Measurements from ENCODE around the gene RHCG. TPM values are rescaled to one million over a fixed set of nuclear protein-coding genes. Genes with fewer than 3 reads are reported as not detected.

RHCG gene
- total RNA-seq, 1 experiment from 2014 or later = 0.28 TPM

DNA sequence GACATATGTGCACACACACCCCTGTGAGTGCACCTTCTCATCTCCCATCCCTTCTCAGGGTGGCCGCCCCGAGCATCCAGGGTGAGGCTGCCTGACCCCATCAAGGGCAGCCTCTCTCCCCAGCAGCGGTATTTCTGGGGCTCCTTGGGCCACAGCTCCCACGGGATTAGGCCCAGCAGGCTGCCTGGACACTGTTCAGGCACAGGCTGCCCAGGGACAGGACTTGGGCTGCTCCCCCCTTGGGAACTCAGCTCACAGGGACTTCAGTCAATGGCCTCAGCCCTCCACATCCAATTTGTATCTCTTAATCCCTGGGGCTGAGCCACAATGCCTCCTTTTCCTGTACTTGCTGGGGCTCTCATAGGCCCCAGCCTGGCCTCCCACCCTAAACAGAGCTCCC is 35.0 kb downstream of the RHCG start:
- Histone ChIP-seq H3K27ac (ENCODE audit: insufficient read length, low read depth, low read length) (no peak overlapping the region), H2BK5ac (ENCODE audit: insufficient read length, low read length) (no peak overlapping the region), H3K79me1 (ENCODE audit: insufficient read depth, low read depth, low read length, poor library complexity, severe bottlenecking) (no peaks in the 10 kb centered on the region), H2BK120ac (ENCODE audit: low read depth, low read length, poor library complexity, severe bottlenecking) (no peak overlapping the region), H4K91ac (ENCODE audit: insufficient read length, low read depth, low read length) (no peak overlapping the region), H3K4ac (ENCODE audit: low read depth, low read length) (no peak overlapping the region), H3K79me2 (ENCODE audit: insufficient read depth, low read length) (no peaks in the 10 kb centered on the region), H3T11ph (ENCODE audit: low read length) (no peak overlapping the region), H3K23me2 (ENCODE audit: insufficient read length, low read depth, low read length, poor library complexity, severe bottlenecking) (no peaks in the 10 kb centered on the region), H3K23ac (ENCODE audit: insufficient read length, low read depth, low read length) (no peak overlapping the region), H3K56ac (ENCODE audit: insufficient read length, low read depth, low read length) (no peak overlapping the region), H4K5ac (ENCODE audit: insufficient read length, low read depth, low read length) (no peak overlapping the region), H4K20me1 (ENCODE audit: control insufficient read depth, insufficient read depth, insufficient read length) (no peaks in the 10 kb centered on the region), H3K9ac (ENCODE audit: extremely low read depth, insufficient read length, low read length) (no peak overlapping the region), H3K14ac (ENCODE audit: insufficient read depth, low read length) (no peak overlapping the region), H3K27me3 (ENCODE audit: insufficient read depth, low read length) (peaks cover 7% of the 10 kb centered on the region; the same call in 1 of the 2 replicates), H2BK12ac (ENCODE audit: insufficient read length, low read depth, low read length) (no peak overlapping the region), H4K8ac (replicated peaks; ENCODE audit: insufficient read length, low read depth, low read length) (no peak overlapping the region), H3K4me2 (ENCODE audit: insufficient read depth, insufficient read length, low read length) (no peak overlapping the region), H3K9me3 (ENCODE audit: control insufficient read depth, low read depth, low read length) (no peaks in the 10 kb centered on the region), H3K4me1 (ENCODE audit: insufficient read depth, low read length) (no peaks in the 10 kb centered on the region), H2BK20ac (ENCODE audit: low read depth, low read length, poor library complexity, severe bottlenecking) (no peak overlapping the region), H2AK5ac (ENCODE audit: insufficient read length, low read length) (no peak overlapping the region), H2AFZ (ENCODE audit: low read length) (no peak overlapping the region), H3K18ac (ENCODE audit: insufficient read length, low read depth, low read length) (no peak overlapping the region), H2BK15ac (ENCODE audit: low read depth, low read length) (no peak overlapping the region)
- WGBS (ENCODE audit: extremely low coverage, insufficient read length, low lambda C conversion rate) = no CpG with 5 or more reads among the region's 4 CpGs
- no peak overlapping the region for H3K4me3 Mint-ChIP-seq
- H3K36me3 Mint-ChIP-seq (ENCODE audit: insufficient read depth in 1 of 3, low read depth in 3 of 3) = no peaks in the 10 kb centered on the region; a peak in 1 of 7 replicates
- H3K4me1 Mint-ChIP-seq = peaks cover 31 to 41% of the 10 kb centered on the region in 2 experiments
- H3K27ac Mint-ChIP-seq = peak overlapping the region in 1 of 3 experiments; percentile 52; a peak in 1 of 7 replicates
- H3K9me3 Mint-ChIP-seq = peaks cover 2 to 7% of the 10 kb centered on the region in 2 experiments; a peak in 2 of 5 replicates
- no peak for DNase-seq
- TF ChIP-seq, protein P1, sequence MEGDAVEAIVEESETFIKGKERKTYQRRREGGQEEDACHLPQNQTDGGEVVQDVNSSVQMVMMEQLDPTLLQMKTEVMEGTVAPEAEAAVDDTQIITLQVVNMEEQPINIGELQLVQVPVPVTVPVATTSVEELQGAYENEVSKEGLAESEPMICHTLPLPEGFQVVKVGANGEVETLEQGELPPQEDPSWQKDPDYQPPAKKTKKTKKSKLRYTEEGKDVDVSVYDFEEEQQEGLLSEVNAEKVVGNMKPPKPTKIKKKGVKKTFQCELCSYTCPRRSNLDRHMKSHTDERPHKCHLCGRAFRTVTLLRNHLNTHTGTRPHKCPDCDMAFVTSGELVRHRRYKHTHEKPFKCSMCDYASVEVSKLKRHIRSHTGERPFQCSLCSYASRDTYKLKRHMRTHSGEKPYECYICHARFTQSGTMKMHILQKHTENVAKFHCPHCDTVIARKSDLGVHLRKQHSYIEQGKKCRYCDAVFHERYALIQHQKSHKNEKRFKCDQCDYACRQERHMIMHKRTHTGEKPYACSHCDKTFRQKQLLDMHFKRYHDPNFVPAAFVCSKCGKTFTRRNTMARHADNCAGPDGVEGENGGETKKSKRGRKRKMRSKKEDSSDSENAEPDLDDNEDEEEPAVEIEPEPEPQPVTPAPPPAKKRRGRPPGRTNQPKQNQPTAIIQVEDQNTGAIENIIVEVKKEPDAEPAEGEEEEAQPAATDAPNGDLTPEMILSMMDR (conservative IDR thresholded peaks at IDR 0.05) = no peak
- peaks cover 56% of the 10 kb centered on the region for H3K27me3 Mint-ChIP-seq (ENCODE audit: low read depth)

All from H9 (cell line).